ENCODE measurements around the gene TMEM245. TPM values are rescaled to one million over a fixed set of nuclear protein-coding genes. Genes with fewer than 3 reads are reported as not detected.
A peak's percentile ranks its signal among the peaks of the same experiment; 100 is the strongest.

The TMEM245 gene
- total RNA-seq, 1 donor from 2014 or later, result 85.3 TPM

GRCh38 chr9:109072133-109072692 lies 47.5 kb downstream of the TMEM245 start:
- H3K27ac Mint-ChIP-seq, result no peak overlapping the region

GRCh38 chr9:109068764-109069163 lies 51.0 kb downstream of the TMEM245 start:
- H3K27me3 ChIP-seq, result no peaks in the 10 kb centered on the region
- H4K20me1 ChIP-seq (ENCODE audit: low read depth), result no peaks in the 10 kb centered on the region
- no peak for DNase-seq (ENCODE audit: low spot score)
- TF ChIP-seq EZH2phosphoT487 (IDR thresholded peaks at IDR 0.05) (no peak), EZH2 (IDR thresholded peaks at IDR 0.05) (no peak)
- Mint-ChIP-seq H3K27ac (no peak overlapping the region), H3K36me3 (peaks cover 19% of the 10 kb centered on the region), H3K4me3 (no peak overlapping the region), H3K9me3 (no peaks in the 10 kb centered on the region), H3K27me3 (ENCODE audit: insufficient read depth, low read depth) (no peaks in the 10 kb centered on the region), H3K4me1 (no peaks in the 10 kb centered on the region)
- H3K9me3 ChIP-seq (ENCODE audit: low read depth), result no peaks in the 10 kb centered on the region
- H2AFZ ChIP-seq (replicated peaks), result no peak overlapping the region
- peaks cover 19% of the 10 kb centered on the region for H3K36me3 ChIP-seq
- H3F3A ChIP-seq (ENCODE audit: low read depth), result no peaks in the 10 kb centered on the region
- no peak overlapping the region for H3K9ac ChIP-seq
- no peak overlapping the region for H3K27ac ChIP-seq
- H3K4me3 ChIP-seq, result no peak overlapping the region
- H3K4me2 ChIP-seq, result no peak overlapping the region
- no peaks in the 10 kb centered on the region for H3K79me2 ChIP-seq (ENCODE audit: low read depth)
- no peaks in the 10 kb centered on the region for H3K4me1 ChIP-seq

More at GRCh38 chr9:109072133-109072692, 47.5 kb downstream of the TMEM245 start:
- Histone ChIP-seq H2AFZ (replicated peaks) (no peak overlapping the region), H3K9ac (no peak overlapping the region), H3K36me3 (peaks cover 14% of the 10 kb centered on the region), H3F3A (ENCODE audit: low read depth) (no peaks in the 10 kb centered on the region), H3K79me2 (ENCODE audit: low read depth) (no peaks in the 10 kb centered on the region), H4K20me1 (ENCODE audit: low read depth) (no peaks in the 10 kb centered on the region), H3K9me3 (ENCODE audit: low read depth) (no peaks in the 10 kb centered on the region), H3K27me3 (no peaks in the 10 kb centered on the region), H3K4me1 (no peaks in the 10 kb centered on the region), H3K4me3 (no peak overlapping the region), H3K27ac (no peak overlapping the region), H3K4me2 (no peak overlapping the region)
- peaks cover 18% of the 10 kb centered on the region for H3K36me3 Mint-ChIP-seq
- H3K9me3 Mint-ChIP-seq, result no peaks in the 10 kb centered on the region
- no peak overlapping the region for H3K4me3 Mint-ChIP-seq
- no peaks in the 10 kb centered on the region for H3K27me3 Mint-ChIP-seq (ENCODE audit: insufficient read depth, low read depth)
- no peak for TF ChIP-seq EZH2 (IDR thresholded peaks at IDR 0.05)
- no peak for TF ChIP-seq EZH2phosphoT487 (IDR thresholded peaks at IDR 0.05)
- no peak for TF ChIP-seq CTCF (IDR thresholded peaks at IDR 0.05)
- DNase-seq (ENCODE audit: low spot score), result no peak
- no peaks in the 10 kb centered on the region for H3K4me1 Mint-ChIP-seq

GRCh38 chr9:109064963-109065702 lies 54.6 kb downstream of the TMEM245 start:
- Histone ChIP-seq H3K9ac (no peak overlapping the region), H3K27me3 (no peaks in the 10 kb centered on the region), H3K4me1 (no peaks in the 10 kb centered on the region), H2AFZ (replicated peaks) (no peak overlapping the region), H3K4me2 (no peak overlapping the region), H3K36me3 (peaks cover 14% of the 10 kb centered on the region), H4K20me1 (ENCODE audit: low read depth) (no peaks in the 10 kb centered on the region), H3K79me2 (ENCODE audit: low read depth) (no peaks in the 10 kb centered on the region), H3K9me3 (ENCODE audit: low read depth) (no peaks in the 10 kb centered on the region), H3F3A (ENCODE audit: low read depth) (no peaks in the 10 kb centered on the region), H3K27ac (no peak overlapping the region), H3K4me3 (no peak overlapping the region)
- no peak for DNase-seq (ENCODE audit: low spot score)
- no peaks in the 10 kb centered on the region for H3K27me3 Mint-ChIP-seq (ENCODE audit: insufficient read depth, low read depth)
- peaks cover 13% of the 10 kb centered on the region for H3K36me3 Mint-ChIP-seq
- no peaks in the 10 kb centered on the region for H3K9me3 Mint-ChIP-seq
- H3K27ac Mint-ChIP-seq, result no peak overlapping the region
- no peak overlapping the region for H3K4me3 Mint-ChIP-seq
- no peaks in the 10 kb centered on the region for H3K4me1 Mint-ChIP-seq
- no peak for TF ChIP-seq EZH2phosphoT487 (IDR thresholded peaks at IDR 0.05)
- TF ChIP-seq CTCF (IDR thresholded peaks at IDR 0.05), result no peak
- TF ChIP-seq EZH2 (IDR thresholded peaks at IDR 0.05), result no peak

- no peak overlapping the region for H3K27ac ChIP-seq
- Mint-ChIP-seq H3K27me3 (ENCODE audit: insufficient read depth, low read depth) (no peaks in the 10 kb centered on the region), H3K36me3 (peaks cover 23% of the 10 kb centered on the region), H3K27ac (no peak overlapping the region), H3K4me1 (no peaks in the 10 kb centered on the region), H3K4me3 (no peak overlapping the region), H3K9me3 (no peaks in the 10 kb centered on the region)
- H3K36me3 ChIP-seq, result peaks cover 17% of the 10 kb centered on the region
- no peak overlapping the region for H3K9ac ChIP-seq
- no peaks in the 10 kb centered on the region for H4K20me1 ChIP-seq (ENCODE audit: low read depth)
- no peaks in the 10 kb centered on the region for H3F3A ChIP-seq (ENCODE audit: low read depth)
- H3K4me1 ChIP-seq, result no peaks in the 10 kb centered on the region
- TF ChIP-seq CTCF (IDR thresholded peaks at IDR 0.05), result no peak
- TF ChIP-seq EZH2phosphoT487 (IDR thresholded peaks at IDR 0.05), result no peak
- no peak for TF ChIP-seq EZH2 (IDR thresholded peaks at IDR 0.05)
- DNase-seq (ENCODE audit: low spot score), result peak; percentile 21
- H3K4me2 ChIP-seq, result no peak overlapping the region
- H3K79me2 ChIP-seq (ENCODE audit: low read depth), result no peaks in the 10 kb centered on the region
- H3K27me3 ChIP-seq, result no peaks in the 10 kb centered on the region
- H2AFZ ChIP-seq (replicated peaks), result no peak overlapping the region
- H3K9me3 ChIP-seq (ENCODE audit: low read depth), result no peaks in the 10 kb centered on the region
- no peak overlapping the region for H3K4me3 ChIP-seq
Observed at GRCh38 chr9:109063760-109064159, 56.0 kb downstream of the TMEM245 start.
